ENCODE results near the gene DLEC1. TPM values are rescaled to one million over a fixed set of nuclear protein-coding genes. Genes with fewer than 3 reads are reported as not detected.

DLEC1 gene
- total and polyA plus RNA-seq, 2 donors from 2014 or later, result 0.52 to 3.3 TPM

DNA sequence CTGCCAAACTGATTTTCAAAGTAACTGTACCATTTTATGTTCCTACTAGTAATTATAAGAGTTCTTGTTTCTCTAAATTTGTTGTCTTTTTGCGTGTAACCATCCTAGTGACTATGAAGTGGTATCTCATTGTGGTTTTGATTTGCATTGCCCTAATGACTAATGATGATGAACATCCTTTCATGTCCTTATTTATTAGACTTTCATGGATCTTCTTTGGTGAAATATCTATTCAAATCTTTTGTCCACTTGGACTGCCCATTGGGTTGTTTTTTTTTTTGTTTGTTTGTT lies 130.0 kb downstream of the DLEC1 start:
- peaks cover 0 to 13% (median 7%) of the 10 kb centered on the region in 3 donors for H3K4me1 ChIP-seq (ENCODE audit: control insufficient read depth in 2 of 3, insufficient read depth in 2 of 3, low read depth in 1 of 3, low read length in 3 of 3)
- intact Hi-C loops (cut with DNase I), result no loop called here
- DNase-seq, result no peak

DNA sequence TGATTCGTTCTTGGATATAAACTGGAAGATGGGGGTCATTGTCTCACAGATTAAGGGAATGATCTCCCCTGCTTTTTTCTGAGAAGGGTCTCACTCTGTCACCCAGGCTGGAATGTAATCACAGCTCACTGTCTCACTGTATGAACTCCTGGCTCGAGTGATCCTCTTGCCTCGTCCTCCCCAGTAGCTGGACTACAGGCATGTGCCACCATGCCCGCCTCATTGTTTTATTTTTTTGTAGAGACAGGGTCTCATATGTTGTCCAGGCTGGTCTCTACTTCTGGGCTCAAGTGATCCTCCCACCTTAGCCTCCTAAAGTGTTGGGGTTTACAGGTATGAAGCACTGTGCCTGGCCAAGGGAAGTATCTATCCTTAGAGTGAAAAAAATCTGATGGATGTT lies 131.7 kb downstream of the DLEC1 start:
- Histone ChIP-seq H3K36me3 (ENCODE audit: control insufficient read depth in 2 of 3, insufficient read depth in 3 of 3, low read length in 3 of 3) (peaks cover 0 to 2% (median 0%) of the 10 kb centered on the region in 3 donors), H3K4me3 (ENCODE audit: low read length in 3 of 3) (no peak overlapping the region), H3K27me3 (ENCODE audit: control insufficient read depth, insufficient read depth, low read length) (no peaks in the 10 kb centered on the region), H3K9me3 (ENCODE audit: control insufficient read depth in 2 of 3, insufficient read depth in 1 of 3, low read length in 3 of 3) (no peaks in the 10 kb centered on the region), H3K27ac (ENCODE audit: low read depth in 2 of 2, low read length in 2 of 2) (no peak overlapping the region), H3K9ac (ENCODE audit: low read length in 3 of 3) (no peak overlapping the region), H3K4me1 (ENCODE audit: control insufficient read depth in 2 of 3, insufficient read depth in 2 of 3, low read depth in 1 of 3, low read length in 3 of 3) (peaks cover 0 to 10% (median 7%) of the 10 kb centered on the region in 3 donors)
- TF ChIP-seq, protein P1, sequence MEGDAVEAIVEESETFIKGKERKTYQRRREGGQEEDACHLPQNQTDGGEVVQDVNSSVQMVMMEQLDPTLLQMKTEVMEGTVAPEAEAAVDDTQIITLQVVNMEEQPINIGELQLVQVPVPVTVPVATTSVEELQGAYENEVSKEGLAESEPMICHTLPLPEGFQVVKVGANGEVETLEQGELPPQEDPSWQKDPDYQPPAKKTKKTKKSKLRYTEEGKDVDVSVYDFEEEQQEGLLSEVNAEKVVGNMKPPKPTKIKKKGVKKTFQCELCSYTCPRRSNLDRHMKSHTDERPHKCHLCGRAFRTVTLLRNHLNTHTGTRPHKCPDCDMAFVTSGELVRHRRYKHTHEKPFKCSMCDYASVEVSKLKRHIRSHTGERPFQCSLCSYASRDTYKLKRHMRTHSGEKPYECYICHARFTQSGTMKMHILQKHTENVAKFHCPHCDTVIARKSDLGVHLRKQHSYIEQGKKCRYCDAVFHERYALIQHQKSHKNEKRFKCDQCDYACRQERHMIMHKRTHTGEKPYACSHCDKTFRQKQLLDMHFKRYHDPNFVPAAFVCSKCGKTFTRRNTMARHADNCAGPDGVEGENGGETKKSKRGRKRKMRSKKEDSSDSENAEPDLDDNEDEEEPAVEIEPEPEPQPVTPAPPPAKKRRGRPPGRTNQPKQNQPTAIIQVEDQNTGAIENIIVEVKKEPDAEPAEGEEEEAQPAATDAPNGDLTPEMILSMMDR (IDR thresholded peaks at IDR 0.05; ENCODE audit: borderline replicate concordance, extremely low read depth, insufficient read depth), result no peak
- DNase-seq (no peak), FAIRE-seq (no peak)
- intact Hi-C loops (cut with DNase I), result no loop called here

More for the DNA sequence above, 130.0 kb downstream of the DLEC1 start:
- TF ChIP-seq, protein P1 (IDR thresholded peaks at IDR 0.05; ENCODE audit: borderline replicate concordance, extremely low read depth, insufficient read depth), result no peak
- H3K27me3 ChIP-seq (ENCODE audit: control insufficient read depth, insufficient read depth, low read length), result no peaks in the 10 kb centered on the region
- H3K9ac ChIP-seq (ENCODE audit: low read length in 3 of 3), result no peak overlapping the region
- no peak overlapping the region for H3K4me3 ChIP-seq (ENCODE audit: low read length in 3 of 3)
- H3K27ac ChIP-seq (ENCODE audit: low read depth in 2 of 2, low read length in 2 of 2), result no peak overlapping the region
- FAIRE-seq, result no peak
- H3K36me3 ChIP-seq (ENCODE audit: control insufficient read depth in 2 of 3, insufficient read depth in 3 of 3, low read length in 3 of 3), result peaks cover 0 to 2% (median 0%) of the 10 kb centered on the region in 3 donors
- no peaks in the 10 kb centered on the region for H3K9me3 ChIP-seq (ENCODE audit: control insufficient read depth in 2 of 3, insufficient read depth in 1 of 3, low read length in 3 of 3)

DNA sequence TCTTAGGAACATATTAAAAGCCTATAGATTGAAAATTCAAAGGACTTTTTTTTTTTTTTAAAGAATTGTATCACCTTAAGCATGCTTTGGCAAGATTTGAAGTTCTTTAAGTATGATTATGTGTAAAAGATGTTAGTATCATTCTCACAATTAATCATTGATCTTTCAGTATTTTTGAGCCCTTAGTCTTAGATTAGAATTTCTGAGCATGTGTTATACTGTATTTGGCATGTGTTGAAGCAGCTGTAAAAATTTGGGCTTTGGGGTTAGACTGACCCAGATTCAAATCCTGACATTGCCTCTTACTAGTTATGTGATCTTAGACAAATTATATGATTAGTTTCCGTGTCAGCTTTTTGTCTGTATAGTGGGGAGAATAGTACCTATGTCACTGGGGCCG lies 132.6 kb downstream of the DLEC1 start:
- Histone ChIP-seq H3K27me3 (ENCODE audit: control insufficient read depth, insufficient read depth, low read length) (no peaks in the 10 kb centered on the region), H3K4me1 (ENCODE audit: control insufficient read depth in 2 of 3, insufficient read depth in 2 of 3, low read depth in 1 of 3, low read length in 3 of 3) (peaks cover 0 to 10% (median 7%) of the 10 kb centered on the region in 3 donors), H3K9me3 (ENCODE audit: control insufficient read depth in 2 of 3, insufficient read depth in 1 of 3, low read length in 3 of 3) (no peaks in the 10 kb centered on the region), H3K9ac (ENCODE audit: low read length in 3 of 3) (no peak overlapping the region), H3K27ac (ENCODE audit: low read depth in 2 of 2, low read length in 2 of 2) (no peak overlapping the region), H3K4me3 (ENCODE audit: low read length in 3 of 3) (no peak overlapping the region), H3K36me3 (ENCODE audit: control insufficient read depth in 2 of 3, insufficient read depth in 3 of 3, low read length in 3 of 3) (peaks cover 0 to 2% (median 0%) of the 10 kb centered on the region in 3 donors)
- DNase-seq, result no peak
- TF ChIP-seq, protein P1 (IDR thresholded peaks at IDR 0.05; ENCODE audit: borderline replicate concordance, extremely low read depth, insufficient read depth), result no peak
- no peak for FAIRE-seq
- intact Hi-C loops (cut with DNase I), result no loop called here

Other genes with a start within 250 kb of the DLEC1 start
- 78.3 TPM for gene CTDSPL, start 177.3 kb upstream of the DLEC1 start, total RNA-seq
- gene CTDSPL, start 177.3 kb upstream of the DLEC1 start, polyA plus RNA-seq (ENCODE audit: insufficient read depth, low read depth, low replicate concordance), result 55.9 TPM
- gene VILL, start 48.4 kb upstream of the DLEC1 start, total RNA-seq, result 7.6 TPM
- gene VILL, start 48.4 kb upstream of the DLEC1 start, polyA plus RNA-seq (ENCODE audit: insufficient read depth, low read depth, low replicate concordance), result 7.4 TPM
- 50.0 TPM for gene PLCD1, start 9.6 kb upstream of the DLEC1 start, total RNA-seq
- gene PLCD1, start 9.6 kb upstream of the DLEC1 start, polyA plus RNA-seq (ENCODE audit: insufficient read depth, low read depth, low replicate concordance), result 39.1 TPM
- gene ACAA1, start 97.9 kb downstream of the DLEC1 start, total RNA-seq, result 90.0 TPM
- gene ACAA1, start 97.9 kb downstream of the DLEC1 start, polyA plus RNA-seq (ENCODE audit: insufficient read depth, low read depth, low replicate concordance), result 566 TPM
- gene MYD88, start 99.5 kb downstream of the DLEC1 start, total RNA-seq, result 34.5 TPM
- 20.8 TPM for gene MYD88, start 99.5 kb downstream of the DLEC1 start, polyA plus RNA-seq (ENCODE audit: insufficient read depth, low read depth, low replicate concordance)
- 40.0 TPM for gene OXSR1, start 126.3 kb downstream of the DLEC1 start, total RNA-seq
- 16.7 TPM for gene OXSR1, start 126.3 kb downstream of the DLEC1 start, polyA plus RNA-seq (ENCODE audit: insufficient read depth, low read depth, low replicate concordance)
- gene SLC22A13, start 226.6 kb downstream of the DLEC1 start, total RNA-seq, result 0.16 TPM
- 9.9 TPM for gene SLC22A13, start 226.6 kb downstream of the DLEC1 start, polyA plus RNA-seq (ENCODE audit: insufficient read depth, low read depth, low replicate concordance)
- 0.19 TPM for gene SLC22A14, start 243.1 kb downstream of the DLEC1 start, total RNA-seq
- gene SLC22A14, start 243.1 kb downstream of the DLEC1 start, polyA plus RNA-seq (ENCODE audit: insufficient read depth, low read depth, low replicate concordance), result 0.75 TPM

Data from kidney (tissue), 14 donors.